GM10248 (cell line): ENCODE measurements around the gene RPAP2.

ENCODE experiments used
- CTCF ChIA-PET: fragments of 300-600 bp; sonication (Branson Sonifier 250); formaldehyde crosslinking; extraction: SDS; loops from one replicate; lab custom pipeline; 2021; ENCODE audit warnings: antibody characterized with exemption; lab: Yijun Ruan, JAX
- POLR2A ChIA-PET: fragments of 350-650 bp; sonication (Branson Sonifier 250); formaldehyde crosslinking; extraction: SDS; loops from one replicate; lab custom pipeline; 2020; ENCODE audit warnings: antibody characterized with exemption; lab: Yijun Ruan, JAX
- DNase-seq: peaks from one replicate; pipeline ENCODE4 v3.0.0; 2012; ENCODE audit errors: extremely low spot score
- CTCF ChIP-seq: IDR thresholded peaks from 2 replicates; pipeline ENCODE4 v1.5.1; 2012; ENCODE audit warnings: mild to moderate bottlenecking, low read depth; ENCODE audit errors: extremely low read depth, missing control alignments, control extremely low read depth

RPAP2 gene

DNA sequence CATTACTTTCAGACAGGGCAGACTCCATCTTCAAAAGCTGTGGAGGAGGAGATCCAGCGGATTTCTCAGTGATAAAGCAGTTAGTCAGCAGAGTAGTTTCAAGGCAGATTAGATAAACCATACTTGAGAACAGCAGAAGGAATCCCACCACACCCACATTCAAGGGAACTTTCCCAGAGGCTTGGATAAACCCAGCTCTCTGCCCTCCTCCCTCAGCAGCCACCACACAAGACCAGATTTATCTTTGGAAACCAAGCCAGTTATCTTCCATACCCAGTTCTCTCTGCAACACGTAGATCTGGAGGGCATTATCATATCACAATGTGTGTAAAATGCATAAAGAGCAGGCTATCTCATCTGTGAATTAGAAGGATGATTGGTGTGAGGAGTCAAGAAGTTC is 147.7 kb downstream of the RPAP2 start:
- CTCF ChIA-PET: no interaction called here
- DNase-seq: no peak

GRCh38 chr1:92447033-92447681 is 148.3 kb downstream of the RPAP2 start:
- no peak for DNase-seq
- ChIA-PET CTCF (no interaction called here), POLR2A (no interaction called here)
- no peak for TF ChIP-seq CTCF

More for the DNA sequence above, 147.7 kb downstream of the RPAP2 start:
- POLR2A ChIA-PET: no interaction called here
- no peak for TF ChIP-seq CTCF

GRCh38 chr1:92447976-92448375 is 149.1 kb downstream of the RPAP2 start:
- CTCF ChIA-PET: no interaction called here
- no peak for TF ChIP-seq CTCF
- no peak for DNase-seq
- POLR2A ChIA-PET: no interaction called here
